Measurements from ENCODE around the gene LIF. TPM values are rescaled to one million over a fixed set of nuclear protein-coding genes. Genes with fewer than 3 reads are reported as not detected.

LIF gene
- total RNA-seq, 1 experiment from 2014 or later = 34.4 TPM

GRCh38 chr22:30277547-30278344 lies 31.2 kb upstream of the LIF start:
- POLR2A ChIA-PET = no interaction called here
- in situ Hi-C loops (cut with HindIII; ENCODE audit: low pct_unique_long_range_greater_than_20kb, low sequenced_read_pairs) = no loop called here
- no peak for ATAC-seq
- no peak overlapping the region for H3K27ac ChIP-seq (ENCODE audit: low read length)
- no peaks in the 10 kb centered on the region for H3K27me3 ChIP-seq (ENCODE audit: control insufficient read depth, insufficient read depth, low read length)
- intact Hi-C loops (cut with micrococcal nuclease; ENCODE audit: unreplicated experiment) = no loop called here
- H3K9me3 ChIP-seq (ENCODE audit: control insufficient read depth, insufficient read depth, low read depth, low read length) = no peaks in the 10 kb centered on the region
- H3K4me3 ChIP-seq (ENCODE audit: low read depth in 2 of 2, low read length in 2 of 2) = no peak overlapping the region
- no peaks in the 10 kb centered on the region; the same call in 1 of the 2 replicates for H3K4me1 ChIP-seq (ENCODE audit: control insufficient read depth, insufficient read depth, low read length)
- CTCF ChIA-PET = no interaction called here
- H3K36me3 ChIP-seq (ENCODE audit: control insufficient read depth, insufficient read depth, low read length) = no peaks in the 10 kb centered on the region
- no peak for TF ChIP-seq POLR2AphosphoS5 (IDR thresholded peaks at IDR 0.05; ENCODE audit: low read depth, low read length)
- TF ChIP-seq SIN3A (IDR thresholded peaks at IDR 0.05; ENCODE audit: borderline replicate concordance, insufficient read depth, low read depth, low read length) = no peak
- no peak for DNase-seq (ENCODE audit: low read depth, low spot score)
- BruUV-seq (replicated peaks) = no TSS peak

- H3K36me3 ChIP-seq (ENCODE audit: control insufficient read depth, insufficient read depth, low read length) = no peaks in the 10 kb centered on the region
- no peaks in the 10 kb centered on the region; the same call in 1 of the 2 replicates for H3K4me1 ChIP-seq (ENCODE audit: control insufficient read depth, insufficient read depth, low read length)
- ATAC-seq (no peak), DNase-seq (ENCODE audit: low read depth, low spot score) (no peak)
- no peak overlapping the region for H3K27ac ChIP-seq (ENCODE audit: low read length)
- ChIA-PET CTCF (interaction anchor here (0.6 kb wide), 1 partner anchor 79 kb away, joined by 3 read pairs; no protein-coding TSS in a partner anchor), POLR2A (no interaction called here)
- no peaks in the 10 kb centered on the region for H3K27me3 ChIP-seq (ENCODE audit: control insufficient read depth, insufficient read depth, low read length)
- TF ChIP-seq SIN3A (IDR thresholded peaks at IDR 0.05; ENCODE audit: borderline replicate concordance, insufficient read depth, low read depth, low read length) (no peak), TCF7L2 (IDR thresholded peaks at IDR 0.05; ENCODE audit: low read depth, low read length) (no peak), REST (IDR thresholded peaks at IDR 0.05; ENCODE audit: insufficient read depth in 1 of 2, low read depth in 2 of 2, low read length in 1 of 2) (no peak), POLR2AphosphoS5 (IDR thresholded peaks at IDR 0.05; ENCODE audit: low read depth, low read length) (no peak), CTCF (IDR thresholded peaks at IDR 0.05) (no peak)
- in situ Hi-C loops (cut with HindIII; ENCODE audit: low pct_unique_long_range_greater_than_20kb, low sequenced_read_pairs) = no loop called here
- intact Hi-C loops (cut with micrococcal nuclease; ENCODE audit: unreplicated experiment) = no loop called here
- BruUV-seq (replicated peaks) = no TSS peak
- H3K4me3 ChIP-seq (ENCODE audit: low read depth in 2 of 2, low read length in 2 of 2) = no peak overlapping the region
- H3K9me3 ChIP-seq (ENCODE audit: control insufficient read depth, insufficient read depth, low read depth, low read length) = no peaks in the 10 kb centered on the region
These were observed 29.5 kb upstream of the LIF start for GRCh38 chr22:30276039-30276438.

- ATAC-seq = no peak
- in situ Hi-C loops (cut with HindIII; ENCODE audit: low pct_unique_long_range_greater_than_20kb, low sequenced_read_pairs) (no loop called here), intact Hi-C loops (cut with micrococcal nuclease; ENCODE audit: unreplicated experiment) (no loop called here)
- Histone ChIP-seq H3K4me1 (ENCODE audit: control insufficient read depth, insufficient read depth, low read length) (no peaks in the 10 kb centered on the region; the same call in 1 of the 2 replicates), H3K9me3 (ENCODE audit: control insufficient read depth, insufficient read depth, low read depth, low read length) (no peaks in the 10 kb centered on the region), H3K27ac (ENCODE audit: low read length) (no peak overlapping the region), H3K36me3 (ENCODE audit: control insufficient read depth, insufficient read depth, low read length) (no peaks in the 10 kb centered on the region), H3K4me3 (ENCODE audit: low read depth in 2 of 2, low read length in 2 of 2) (no peak overlapping the region), H3K27me3 (ENCODE audit: control insufficient read depth, insufficient read depth, low read length) (no peaks in the 10 kb centered on the region)
- POLR2A ChIA-PET = no interaction called here
- no peak for DNase-seq (ENCODE audit: low read depth, low spot score)
- no peak for TF ChIP-seq POLR2AphosphoS5 (IDR thresholded peaks at IDR 0.05; ENCODE audit: low read depth, low read length)
- no peak for TF ChIP-seq REST (IDR thresholded peaks at IDR 0.05; ENCODE audit: insufficient read depth in 1 of 2, low read depth in 2 of 2, low read length in 1 of 2)
- no peak for TF ChIP-seq TCF7L2 (IDR thresholded peaks at IDR 0.05; ENCODE audit: low read depth, low read length)
- TF ChIP-seq SIN3A (IDR thresholded peaks at IDR 0.05; ENCODE audit: borderline replicate concordance, insufficient read depth, low read depth, low read length) = no peak
- TF ChIP-seq CTCF (IDR thresholded peaks at IDR 0.05) = no peak
- BruUV-seq (replicated peaks) = no TSS peak
- CTCF ChIA-PET = interaction anchor here (0.6 kb wide), 1 partner anchor 79 kb away, joined by 3 read pairs; no protein-coding TSS in a partner anchor
These were observed 29.1 kb upstream of the LIF start for GRCh38 chr22:30275625-30276024.

All from Panc1 (cell line).